ENCODE data around the gene CASP10. TPM values are rescaled to one million over a fixed set of nuclear protein-coding genes. Genes with fewer than 3 reads are reported as not detected.

Gene CASP10
- total RNA-seq, 4 donors from 2014 or later: 2.2 to 7.3 (median 4.3) TPM

DNA sequence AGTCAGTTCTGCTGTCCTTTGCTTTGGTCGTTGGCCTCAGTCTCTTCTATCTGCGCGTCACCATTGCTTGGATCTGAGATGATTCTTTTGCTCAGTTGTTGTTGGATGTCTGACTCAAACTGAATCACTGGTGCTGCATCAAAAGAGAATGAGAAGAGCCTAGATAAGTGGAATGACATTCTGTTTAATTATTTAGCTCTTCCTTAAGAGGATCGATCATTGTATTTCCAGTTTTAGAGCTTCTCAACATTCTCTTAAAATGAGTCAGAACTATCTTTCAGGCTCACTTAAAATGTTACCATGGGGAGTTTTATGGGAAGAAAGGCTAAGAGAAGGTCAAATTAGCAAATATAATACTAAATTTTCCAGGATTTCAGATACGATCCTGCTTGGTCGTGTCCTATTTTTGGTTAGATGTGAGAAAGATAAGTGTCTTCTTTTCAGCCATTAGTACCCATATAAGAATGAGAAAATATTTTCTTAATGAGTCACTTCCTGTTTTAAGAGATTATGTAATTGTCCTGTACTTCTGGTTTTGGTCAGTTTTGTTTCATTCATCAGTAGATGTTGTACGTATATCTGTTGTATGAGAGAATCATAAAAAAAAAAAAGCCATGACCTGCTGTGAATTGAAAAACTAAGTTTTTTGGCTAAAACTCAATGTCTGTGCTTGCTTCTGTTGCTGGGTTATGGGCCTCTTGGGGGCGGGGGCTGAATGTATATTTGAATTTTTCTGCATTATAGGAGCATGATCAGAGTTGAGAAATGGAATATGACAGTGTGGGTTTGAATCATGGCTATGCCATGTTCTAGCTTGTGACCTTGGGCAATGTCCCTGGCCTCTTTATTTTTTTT is 31.6 kb upstream of the CASP10 start:
- WGBS: 38% methylated on average over 8 of the region's 8 CpGs
- Histone ChIP-seq H3K27ac (replicated peaks in 1 of 4) (peak overlapping the region; percentile 79 to 87 (median 82)), H3K27me3 (no peaks in the 10 kb centered on the region), H3K9me3 (no peaks in the 10 kb centered on the region), H3K36me3 (peaks cover 36 to 91% (median 63%) of the 10 kb centered on the region in 4 donors), H3K4me1 (peaks cover 47 to 57% (median 56%) of the 10 kb centered on the region in 4 donors), H3K4me3 (no peak overlapping the region)
- TF ChIP-seq EP300 (IDR thresholded peaks at IDR 0.05) (no peak), POLR2A (IDR thresholded peaks at IDR 0.05; ENCODE audit: low read depth) (no peak), POLR2AphosphoS5 (IDR thresholded peaks at IDR 0.05) (peak in 1 of 2 donors; percentile 39)
- no peak for DNase-seq (ENCODE audit: extremely low spot score)
- intact Hi-C loops (cut with DNase I): loop anchor here (5.0 kb wide), 1 partner anchor 84 kb away; no protein-coding TSS in a partner anchor

DNA sequence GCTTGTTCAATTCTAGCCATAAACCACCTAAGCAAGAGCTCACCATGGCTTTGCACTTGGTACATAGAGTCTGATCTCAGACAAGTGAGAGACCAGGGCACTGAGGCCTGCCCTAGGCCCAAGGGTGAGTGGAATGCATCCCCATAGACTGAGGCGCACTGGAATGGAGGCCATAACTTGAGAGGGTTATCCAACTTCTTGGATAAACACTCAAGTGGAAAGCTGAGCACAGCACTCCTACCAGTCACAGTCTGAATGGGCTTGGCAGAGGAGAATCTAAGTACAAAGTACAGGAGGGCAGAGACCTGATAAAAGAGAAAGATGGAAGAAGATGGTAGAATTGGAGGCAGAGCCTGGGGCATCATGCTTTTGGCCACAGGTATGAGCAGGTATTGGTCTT is 30.4 kb upstream of the CASP10 start:
- 100% methylated on average over 1 of the region's 1 CpG for WGBS
- peak overlapping the region; percentile 79 to 87 (median 82) for H3K27ac ChIP-seq (replicated peaks in 1 of 4)
- TF ChIP-seq, protein P1, sequence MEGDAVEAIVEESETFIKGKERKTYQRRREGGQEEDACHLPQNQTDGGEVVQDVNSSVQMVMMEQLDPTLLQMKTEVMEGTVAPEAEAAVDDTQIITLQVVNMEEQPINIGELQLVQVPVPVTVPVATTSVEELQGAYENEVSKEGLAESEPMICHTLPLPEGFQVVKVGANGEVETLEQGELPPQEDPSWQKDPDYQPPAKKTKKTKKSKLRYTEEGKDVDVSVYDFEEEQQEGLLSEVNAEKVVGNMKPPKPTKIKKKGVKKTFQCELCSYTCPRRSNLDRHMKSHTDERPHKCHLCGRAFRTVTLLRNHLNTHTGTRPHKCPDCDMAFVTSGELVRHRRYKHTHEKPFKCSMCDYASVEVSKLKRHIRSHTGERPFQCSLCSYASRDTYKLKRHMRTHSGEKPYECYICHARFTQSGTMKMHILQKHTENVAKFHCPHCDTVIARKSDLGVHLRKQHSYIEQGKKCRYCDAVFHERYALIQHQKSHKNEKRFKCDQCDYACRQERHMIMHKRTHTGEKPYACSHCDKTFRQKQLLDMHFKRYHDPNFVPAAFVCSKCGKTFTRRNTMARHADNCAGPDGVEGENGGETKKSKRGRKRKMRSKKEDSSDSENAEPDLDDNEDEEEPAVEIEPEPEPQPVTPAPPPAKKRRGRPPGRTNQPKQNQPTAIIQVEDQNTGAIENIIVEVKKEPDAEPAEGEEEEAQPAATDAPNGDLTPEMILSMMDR (IDR thresholded peaks at IDR 0.05): no peak
- TF ChIP-seq POLR2AphosphoS5 (IDR thresholded peaks at IDR 0.05): no peak
- TF ChIP-seq POLR2A (IDR thresholded peaks at IDR 0.05; ENCODE audit: low read depth): no peak
- no peak for TF ChIP-seq EP300 (IDR thresholded peaks at IDR 0.05)
- DNase-seq (ENCODE audit: extremely low spot score): no peak
- H3K9me3 ChIP-seq: no peaks in the 10 kb centered on the region
- no peaks in the 10 kb centered on the region for H3K27me3 ChIP-seq
- H3K4me1 ChIP-seq: peaks cover 51 to 65% (median 60%) of the 10 kb centered on the region in 4 donors
- H3K4me3 ChIP-seq: no peak overlapping the region
- H3K36me3 ChIP-seq: peaks cover 37 to 91% (median 67%) of the 10 kb centered on the region in 4 donors
- intact Hi-C loops (cut with DNase I): loop anchor here (5.0 kb wide), 1 partner anchor 85 kb away; no protein-coding TSS in a partner anchor

DNA sequence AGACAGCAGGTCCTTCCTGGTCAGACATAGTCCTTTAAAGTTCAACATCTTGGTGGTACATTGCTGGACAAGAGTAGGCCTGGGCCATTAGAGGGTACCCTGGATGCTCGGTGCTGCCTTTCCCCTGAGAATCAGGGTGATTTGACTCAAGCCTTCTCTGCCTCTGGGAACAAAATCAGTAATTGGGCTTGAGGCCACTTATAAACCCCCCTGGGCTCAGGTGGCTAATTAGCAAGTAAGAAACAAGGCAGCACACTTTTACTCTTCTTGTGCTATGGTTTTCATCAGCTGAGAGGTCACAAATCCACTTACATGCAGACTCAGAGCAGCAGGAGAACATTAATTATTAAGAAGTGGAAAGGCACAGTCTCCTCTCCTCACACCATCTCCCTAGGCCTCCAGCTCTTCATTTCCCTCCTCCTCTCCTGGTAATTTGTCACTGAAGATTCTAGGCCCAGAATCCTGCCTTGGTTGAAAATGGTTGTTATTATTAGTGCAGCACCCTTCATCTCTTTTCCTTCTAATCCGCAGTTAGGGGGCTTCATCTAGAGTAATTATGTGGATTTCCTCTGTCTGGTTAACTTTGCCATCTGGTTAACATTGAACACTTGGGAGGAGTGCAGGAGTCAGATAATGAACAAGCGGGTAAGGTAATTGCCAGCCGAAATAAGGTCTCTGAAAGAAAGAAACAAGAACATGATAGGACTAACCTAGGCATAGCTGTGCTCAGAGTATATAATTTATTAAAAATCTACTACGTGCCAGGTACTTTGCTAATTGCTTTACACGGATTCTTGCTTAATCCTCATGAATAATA is 29.7 kb upstream of the CASP10 start:
- Histone ChIP-seq H3K4me3 (no peak overlapping the region), H3K27ac (replicated peaks in 1 of 4) (peak overlapping the region; percentile 79 to 87 (median 82)), H3K4me1 (peaks cover 55 to 71% (median 63%) of the 10 kb centered on the region in 4 donors), H3K27me3 (no peaks in the 10 kb centered on the region), H3K9me3 (no peaks in the 10 kb centered on the region), H3K36me3 (peaks cover 39 to 94% (median 74%) of the 10 kb centered on the region in 4 donors)
- intact Hi-C loops (cut with DNase I): loop anchor here (5.0 kb wide), 1 partner anchor 86 kb away; no protein-coding TSS in a partner anchor
- no peak for TF ChIP-seq EP300 (IDR thresholded peaks at IDR 0.05)
- TF ChIP-seq POLR2A (IDR thresholded peaks at IDR 0.05; ENCODE audit: low read depth): no peak
- TF ChIP-seq, protein P1 (IDR thresholded peaks at IDR 0.05): no peak
- no peak for TF ChIP-seq POLR2AphosphoS5 (IDR thresholded peaks at IDR 0.05)
- DNase-seq (ENCODE audit: extremely low spot score): no peak
- 89% methylated on average over 5 of the region's 6 CpGs for whole genome bisulfite sequencing

DNA sequence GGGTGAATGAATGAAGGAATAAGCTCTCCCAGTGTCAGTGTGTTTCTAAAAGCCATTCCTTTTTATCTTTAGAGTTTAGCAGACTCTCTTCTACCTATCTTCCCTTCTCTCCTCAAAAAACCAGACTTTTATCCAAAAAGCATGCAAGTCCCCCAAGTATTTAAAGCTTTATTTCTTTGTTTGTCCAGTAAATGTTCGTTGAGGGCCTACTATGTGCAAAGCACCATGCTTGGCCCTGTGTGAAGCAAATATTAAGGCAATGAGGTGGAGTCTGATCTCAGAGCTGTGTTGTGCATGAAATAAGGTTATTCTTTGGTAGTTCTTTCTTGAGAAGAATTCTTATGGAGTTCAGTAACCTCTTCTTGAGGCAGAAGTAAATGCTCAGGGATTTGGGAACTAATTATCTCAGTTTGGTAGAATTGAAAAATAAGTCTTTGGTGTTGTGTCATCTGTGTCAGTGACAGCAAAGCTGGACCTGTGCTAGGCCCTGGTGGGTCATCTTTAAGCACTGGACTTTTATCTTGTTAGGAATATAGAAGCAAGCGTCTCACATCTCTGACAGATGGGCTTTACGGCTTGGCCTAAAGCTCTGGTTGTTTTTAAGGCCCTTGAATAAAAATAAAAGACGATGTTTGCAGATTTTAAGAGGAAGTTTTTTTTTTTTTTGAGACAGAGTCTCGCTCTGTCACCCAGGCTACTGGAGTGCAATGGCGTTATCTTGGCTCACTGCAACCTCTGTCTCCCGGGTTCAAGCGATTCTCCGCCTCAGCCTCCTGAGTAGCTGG is 28.1 kb upstream of the CASP10 start:
- Histone ChIP-seq H3K4me1 (peaks cover 49 to 66% (median 60%) of the 10 kb centered on the region in 4 donors), H3K4me3 (no peak overlapping the region), H3K27ac (replicated peaks in 1 of 4) (peak overlapping the region in 1 of 4 donors; percentile 0), H3K9me3 (no peaks in the 10 kb centered on the region), H3K36me3 (peaks cover 41 to 93% (median 86%) of the 10 kb centered on the region in 4 donors), H3K27me3 (no peaks in the 10 kb centered on the region)
- intact Hi-C loops (cut with DNase I): loop anchor here (5.0 kb wide), 2 partner anchors 38 to 88 kb away; partner anchors contain the start of gene CFLAR
- TF ChIP-seq POLR2AphosphoS5 (IDR thresholded peaks at IDR 0.05): no peak
- TF ChIP-seq, protein P1 (IDR thresholded peaks at IDR 0.05): no peak
- TF ChIP-seq POLR2A (IDR thresholded peaks at IDR 0.05; ENCODE audit: low read depth): no peak
- no peak for TF ChIP-seq EP300 (IDR thresholded peaks at IDR 0.05)
- DNase-seq (ENCODE audit: extremely low spot score): no peak
- 88% methylated on average over 9 of the region's 9 CpGs for WGBS

Data from esophagus muscularis mucosa (tissue), 4 donors.